Glomerular visceral epithelial cell (primary cell): ENCODE data around the gene PPP4R2.

Experiments used
- DNase-seq: peaks from one replicate; pipeline ENCODE4 v3.0.0-alpha.2; 2016; ENCODE audit errors: extremely low spot score

Gene PPP4R2, protein sequence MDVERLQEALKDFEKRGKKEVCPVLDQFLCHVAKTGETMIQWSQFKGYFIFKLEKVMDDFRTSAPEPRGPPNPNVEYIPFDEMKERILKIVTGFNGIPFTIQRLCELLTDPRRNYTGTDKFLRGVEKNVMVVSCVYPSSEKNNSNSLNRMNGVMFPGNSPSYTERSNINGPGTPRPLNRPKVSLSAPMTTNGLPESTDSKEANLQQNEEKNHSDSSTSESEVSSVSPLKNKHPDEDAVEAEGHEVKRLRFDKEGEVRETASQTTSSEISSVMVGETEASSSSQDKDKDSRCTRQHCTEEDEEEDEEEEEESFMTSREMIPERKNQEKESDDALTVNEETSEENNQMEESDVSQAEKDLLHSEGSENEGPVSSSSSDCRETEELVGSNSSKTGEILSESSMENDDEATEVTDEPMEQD

DNA sequence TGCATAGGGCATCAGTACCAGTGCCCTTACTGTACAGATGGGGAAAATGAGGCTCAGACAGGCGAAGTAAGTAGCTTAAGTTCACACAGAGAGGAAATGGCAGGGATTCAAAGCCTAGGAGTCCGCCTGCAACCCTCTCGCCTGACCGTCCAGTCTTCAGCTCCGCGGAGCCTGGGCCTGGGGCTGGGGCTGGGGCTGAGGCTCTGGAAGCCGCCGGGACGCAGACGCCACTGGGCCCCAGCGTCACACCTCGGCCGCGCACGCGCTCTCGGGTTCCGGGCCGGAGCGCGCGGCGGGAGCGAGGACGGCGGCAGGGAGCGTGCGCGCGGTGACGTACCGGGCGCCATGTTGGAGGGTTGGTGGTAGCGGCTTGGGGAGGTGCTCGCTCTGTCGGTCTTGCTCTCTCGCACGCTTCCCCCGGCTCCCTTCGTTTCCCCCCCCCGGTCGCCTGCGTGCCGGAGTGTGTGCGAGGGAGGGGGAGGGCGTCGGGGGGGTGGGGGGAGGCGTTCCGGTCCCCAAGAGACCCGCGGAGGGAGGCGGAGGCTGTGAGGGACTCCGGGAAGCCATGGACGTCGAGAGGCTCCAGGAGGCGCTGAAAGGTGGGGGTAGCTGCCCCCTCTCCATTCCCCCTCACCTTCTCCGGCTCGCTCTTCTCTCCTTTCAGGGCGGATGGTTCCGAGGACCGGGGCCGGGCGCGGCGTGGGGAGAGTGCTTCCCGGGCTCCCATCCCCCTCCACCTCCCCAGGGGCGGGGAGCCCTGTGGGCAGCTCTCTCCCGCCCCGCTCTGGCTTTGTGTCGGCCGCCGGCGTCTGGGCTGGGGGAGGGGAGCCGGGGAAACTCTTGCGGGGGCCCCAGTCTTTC is at the start of gene PPP4R2:
Gene PPP4R2 (plus strand): TSS at position 339 of the 861 bp plus-strand sequence. CDS start 227 bp downstream, at position 566.
- DNase-seq, result peak; percentile 89

GRCh38 chr3:72947715-72948490 is 48.7 kb upstream of the PPP4R2 start:
- no peak for DNase-seq

DNA sequence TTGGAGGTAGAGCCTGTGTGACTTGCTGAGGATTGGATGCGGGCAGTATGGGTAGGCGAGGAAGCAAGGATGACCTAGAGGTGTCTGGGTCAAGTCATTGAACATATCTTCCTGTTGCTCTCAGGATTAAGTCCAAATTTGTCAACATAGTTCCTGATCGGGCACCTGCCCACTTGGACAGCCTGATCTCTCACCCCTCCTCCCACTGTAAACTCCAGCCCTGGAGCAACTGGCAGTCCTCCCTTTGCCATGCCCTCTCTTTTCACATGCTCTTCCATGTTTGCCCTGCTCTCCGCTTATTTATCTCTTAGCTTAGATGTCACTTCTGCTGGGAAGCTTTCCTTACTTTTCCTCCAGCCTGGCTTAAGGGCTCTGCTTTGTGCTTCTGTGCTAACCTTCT is 47.6 kb upstream of the PPP4R2 start:
- DNase-seq, result no peak

GRCh38 chr3:72950372-72950771 is 46.2 kb upstream of the PPP4R2 start:
- DNase-seq, result no peak

- DNase-seq, result no peak
Measured at GRCh38 chr3:72950801-72951200, 45.8 kb upstream of the PPP4R2 start.

DNA sequence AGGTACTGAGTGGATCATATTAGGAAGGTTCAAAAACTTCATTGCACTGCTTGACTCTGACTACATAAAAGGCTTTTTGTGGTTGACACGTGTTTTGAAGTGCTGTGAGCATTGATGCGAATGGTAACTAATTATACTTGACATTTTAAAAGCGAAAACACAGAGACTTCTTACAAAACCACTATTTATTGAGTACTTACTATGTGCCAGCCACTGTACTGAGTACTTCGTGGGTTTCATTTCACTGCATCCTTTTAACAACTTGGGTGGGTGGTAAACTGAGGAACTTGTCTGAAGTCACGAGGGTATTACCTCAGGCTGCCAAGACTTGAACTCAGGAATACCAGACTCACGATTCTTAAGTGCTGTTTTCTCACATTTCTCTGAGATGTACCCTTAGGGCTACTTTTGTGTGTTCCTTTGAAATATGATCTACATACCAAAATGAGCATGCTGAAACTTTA is 45.3 kb upstream of the PPP4R2 start:
- DNase-seq, result no peak

DNA sequence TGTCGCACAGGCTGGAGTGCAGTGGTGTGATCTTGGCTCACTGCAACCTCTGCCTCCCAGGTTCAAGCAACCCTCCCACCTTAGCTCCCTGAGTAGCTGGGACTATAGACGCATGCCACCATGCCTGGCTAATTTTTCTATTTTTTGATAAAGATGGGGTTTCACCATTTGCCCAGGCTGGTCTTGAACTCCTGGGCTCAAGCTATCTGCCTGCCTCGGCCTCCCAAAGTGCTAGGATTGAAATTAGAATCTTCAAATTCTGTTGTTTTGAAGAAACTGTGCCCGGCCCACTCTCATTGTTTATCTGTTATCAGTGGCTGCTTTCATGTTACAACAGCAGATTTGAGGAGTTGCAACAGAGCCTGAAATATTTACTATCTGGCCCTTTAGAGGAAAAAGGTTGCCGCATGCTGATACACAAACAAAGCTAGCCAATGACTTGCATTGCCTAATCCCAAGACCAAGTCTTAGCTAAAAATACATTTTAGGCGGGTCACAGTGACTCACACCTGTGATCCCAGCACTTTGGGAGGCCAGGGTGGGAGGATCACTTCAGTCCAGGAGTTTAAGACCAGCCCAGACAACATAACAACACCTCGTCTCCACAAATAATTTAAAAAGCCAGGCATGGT is 43.2 kb upstream of the PPP4R2 start:
- no peak for DNase-seq

GRCh38 chr3:72957297-72957696 is 39.3 kb upstream of the PPP4R2 start:
- no peak for DNase-seq

GRCh38 chr3:72959336-72959735 is 37.3 kb upstream of the PPP4R2 start:
- DNase-seq, result no peak

DNA sequence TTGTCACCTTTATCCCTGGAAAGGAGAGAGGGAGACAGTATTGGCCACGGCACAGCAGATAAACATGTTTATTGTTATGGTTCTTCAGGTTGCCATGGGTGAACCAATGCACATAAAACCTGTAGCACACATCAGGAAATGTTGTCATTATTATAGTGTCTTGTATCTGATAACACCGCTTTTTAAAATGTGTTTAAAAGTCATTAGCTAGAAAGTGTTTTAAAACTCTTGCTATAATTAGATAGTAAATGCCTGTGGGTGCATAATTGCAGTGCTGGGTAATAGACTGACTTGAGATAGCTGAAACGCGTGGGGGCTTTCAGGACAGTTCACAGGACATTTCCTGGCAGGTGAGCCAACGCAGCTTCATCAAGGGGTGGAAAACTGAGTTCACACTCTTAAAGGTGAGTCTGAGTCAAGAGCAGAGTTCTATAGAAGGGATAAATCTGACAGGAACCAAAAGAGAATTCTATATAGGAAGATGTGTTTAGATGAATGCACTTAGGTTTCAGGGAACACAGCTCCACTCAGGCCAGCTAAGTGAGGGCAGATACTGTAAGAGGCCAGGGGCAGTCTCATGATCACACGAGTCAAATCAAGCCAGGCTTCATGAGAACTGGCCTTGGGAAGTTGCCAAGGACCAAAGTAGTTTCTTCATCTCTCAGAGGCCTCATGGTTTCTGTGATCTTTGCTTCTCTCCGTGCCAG is 35.6 kb upstream of the PPP4R2 start:
- peak; percentile 38 for DNase-seq

DNA sequence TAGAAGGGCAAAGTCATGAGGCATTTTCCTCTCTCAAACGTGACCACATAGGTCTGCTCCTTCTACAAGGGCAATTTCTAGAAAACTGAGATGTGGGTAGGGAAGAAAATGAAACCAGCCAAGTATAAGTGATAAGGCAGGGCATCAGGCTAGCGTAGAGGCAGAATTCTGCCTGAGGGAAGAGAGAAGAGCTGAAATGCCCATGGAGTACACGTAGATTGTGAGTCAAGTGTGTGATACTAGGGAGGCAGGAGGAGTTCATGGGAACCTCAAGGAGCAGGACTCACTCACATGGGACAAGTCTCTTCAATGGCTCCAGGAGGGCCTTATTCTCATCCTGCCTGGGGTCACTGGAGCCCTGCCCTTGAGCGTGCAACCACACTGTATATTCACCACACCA is 34.9 kb upstream of the PPP4R2 start:
- DNase-seq, result no peak

GRCh38 chr3:72962317-72962716 is 34.3 kb upstream of the PPP4R2 start:
- DNase-seq, result no peak

GRCh38 chr3:72964633-72965032 is 32.0 kb upstream of the PPP4R2 start:
- DNase-seq, result no peak

DNA sequence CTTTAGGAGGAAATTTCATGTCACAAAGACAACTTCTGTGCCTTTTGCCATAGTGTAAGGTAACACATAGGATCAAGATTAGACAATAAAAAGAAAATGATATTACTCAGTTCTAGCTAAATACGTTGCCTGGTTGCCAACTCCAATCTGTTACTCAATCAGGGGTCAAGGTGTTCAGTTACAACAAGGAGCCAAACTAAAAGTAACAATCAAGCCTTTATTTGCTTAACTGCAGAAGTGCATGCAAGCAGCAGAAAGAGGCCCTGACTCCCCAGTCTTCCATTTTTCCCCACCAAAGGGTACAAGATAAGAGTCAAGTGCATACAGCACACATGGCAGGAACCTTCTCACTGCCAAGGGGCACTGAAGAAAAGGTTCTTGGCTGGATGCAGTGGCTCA is 28.3 kb upstream of the PPP4R2 start:
- DNase-seq, result no peak

DNA sequence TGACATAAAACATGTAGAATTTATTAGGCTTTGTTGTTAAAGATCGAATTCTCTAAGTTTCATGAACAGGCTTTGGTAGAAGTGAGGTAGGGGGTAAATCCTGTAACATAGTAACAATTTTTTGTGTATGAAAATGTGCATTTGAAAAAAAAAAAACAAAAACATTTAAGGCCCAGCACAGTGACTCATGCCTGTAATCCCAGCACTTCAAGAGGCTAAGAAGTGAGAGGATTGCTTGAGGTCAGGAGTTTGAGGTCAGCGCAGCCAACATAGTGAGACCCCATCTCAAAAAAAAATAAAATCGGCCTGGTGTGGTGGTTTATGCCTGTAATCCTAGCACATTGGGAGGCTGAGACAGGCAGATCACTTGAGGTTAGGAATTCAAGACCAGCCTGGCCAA is 26.8 kb upstream of the PPP4R2 start:
- no peak for DNase-seq

DNA sequence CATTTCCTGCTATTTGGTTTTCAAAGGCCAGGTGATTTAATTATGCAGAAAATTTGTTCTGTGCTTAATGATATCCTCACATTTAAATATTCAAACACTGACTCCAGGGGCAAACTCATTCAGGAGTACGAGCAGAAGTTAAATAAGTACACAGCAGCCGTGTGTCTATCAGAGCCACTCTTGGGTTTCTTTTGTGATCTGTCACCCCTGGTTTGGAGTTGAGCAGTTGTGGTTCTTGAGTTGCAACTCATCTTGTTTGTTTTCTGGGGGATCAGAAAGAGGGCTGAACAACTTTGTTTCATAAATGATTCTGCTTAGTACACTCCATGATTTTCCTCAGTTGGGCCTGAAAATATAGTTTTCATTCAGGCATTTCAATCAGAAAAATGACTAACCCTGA is 25.7 kb upstream of the PPP4R2 start:
- DNase-seq, result no peak

DNA sequence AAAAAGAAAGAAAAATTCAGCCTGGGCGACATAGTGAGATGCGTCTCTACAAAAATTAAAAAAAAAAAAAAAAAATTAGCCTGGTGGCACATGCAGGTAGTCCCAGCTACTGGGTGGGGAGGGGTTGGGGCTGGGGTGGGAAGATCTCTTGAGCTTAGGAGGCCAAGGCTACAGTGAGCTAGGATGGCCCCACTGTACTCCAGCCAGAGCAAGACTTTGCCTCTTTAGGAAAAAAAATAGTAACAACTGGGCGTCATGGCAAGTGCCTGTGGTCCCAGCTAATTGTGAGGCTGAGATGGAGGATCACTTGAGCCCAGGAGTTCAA is 23.9 kb upstream of the PPP4R2 start:
- DNase-seq, result no peak

- DNase-seq, result peak; percentile 83
Measured at GRCh38 chr3:72973031-72973723, 23.4 kb upstream of the PPP4R2 start.

GRCh38 chr3:72973786-72974185 is 22.8 kb upstream of the PPP4R2 start:
- no peak for DNase-seq

DNA sequence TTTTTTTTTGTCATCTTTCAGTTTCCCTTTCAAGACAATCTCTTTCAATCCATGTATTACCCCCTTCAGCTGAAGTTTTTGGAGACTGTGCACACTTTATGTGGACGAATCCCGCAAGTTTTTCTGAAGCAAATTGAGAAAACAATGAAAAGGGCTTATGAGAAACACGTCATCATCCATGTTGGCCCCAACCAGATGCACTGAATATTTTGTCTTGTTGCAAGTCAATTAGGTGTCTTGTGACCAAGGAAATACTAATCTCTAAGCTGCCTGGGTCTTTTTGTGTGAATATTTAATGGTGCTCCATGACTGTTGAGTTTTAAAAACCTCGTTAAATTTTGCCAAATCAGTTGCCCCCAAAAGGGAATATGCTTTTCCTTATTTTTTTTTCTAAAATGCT is 21.7 kb upstream of the PPP4R2 start:
- DNase-seq, result no peak
